Activated naive CD8-positive, alpha-beta T cell treated with anti-CD3 and anti-CD28 coated beads, Interleukin-2, amount 10 ng/mL, durations not matched to agents 7 days and 5 days (primary cell): ENCODE data around the gene PTGDR. TPM values are rescaled to one million over a fixed set of nuclear protein-coding genes. Genes with fewer than 3 reads are reported as not detected.

Experiments used
- ATAC-seq: fragments of 150-1000 bp; cut with Tn5 transposase; one replicate; pipeline ENCODE4 v1.10.0; 2021; ENCODE audit warnings: low read depth, moderate library complexity
- POLR2A ChIA-PET: fragments of 350-600 bp; sonication (Branson Sonifier 250); formaldehyde crosslinking; loops from one replicate; lab custom pipeline; 2021; ENCODE audit warnings: antibody characterized with exemption; lab: Charles Lee
- DNase-seq: peaks from one replicate; pipeline ENCODE4 v3.0.0; 2021
- H3K27ac Mint-ChIP-seq: one replicate; pipeline ENCODE4 v1.8.0; 2022; ENCODE audit warnings: mild to moderate bottlenecking, mixed read lengths
- H3K27me3 Mint-ChIP-seq: one replicate; pipeline ENCODE4 v1.8.0; 2022; ENCODE audit warnings: mild to moderate bottlenecking, moderate library complexity, mixed read lengths
- H3K36me3 Mint-ChIP-seq: one replicate; pipeline ENCODE4 v1.8.0; 2021; ENCODE audit warnings: mild to moderate bottlenecking, mixed read lengths
- H3K4me1 Mint-ChIP-seq: one replicate; pipeline ENCODE4 v1.8.0; 2021; ENCODE audit warnings: mixed read lengths
- H3K4me3 Mint-ChIP-seq: one replicate; pipeline ENCODE4 v1.8.0; 2022; ENCODE audit warnings: mild to moderate bottlenecking, moderate library complexity, mixed read lengths
- H3K9me3 Mint-ChIP-seq: one replicate; pipeline ENCODE4 v1.8.0; 2021; ENCODE audit warnings: mixed read lengths
- total RNA-seq, 2 experiments: library from RNA; stranded (reverse); gene quantifications; one replicate each; pipeline ENCODE4 v1.2.3, GENCODE V29; 2021

PTGDR gene
- total RNA-seq, 2 experiments from 2014 or later = 2.6 to 3.1 TPM

DNA sequence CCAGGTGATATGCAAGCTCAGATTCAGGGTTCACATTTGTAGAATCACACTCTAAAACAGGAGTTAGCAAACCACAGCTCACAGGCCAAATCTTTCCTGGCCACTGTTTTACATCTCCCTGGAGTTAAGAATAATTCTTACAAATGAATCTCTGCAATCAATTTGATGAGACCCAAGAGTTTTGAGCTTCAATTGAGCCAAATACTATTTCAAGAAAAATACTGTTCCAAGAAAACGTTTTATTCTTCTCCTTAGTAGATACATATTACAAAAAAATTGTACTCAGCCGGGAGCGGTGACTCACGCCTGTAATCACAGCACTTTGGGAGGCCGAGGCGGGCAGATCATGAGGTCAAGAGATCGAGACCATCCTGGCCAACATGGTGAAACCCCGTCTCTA, 2.5 kb downstream of the PTGDR start:
- ATAC-seq = no peak
- POLR2A ChIA-PET = no interaction called here
- H3K27ac Mint-ChIP-seq = no peak overlapping the region
- H3K27me3 Mint-ChIP-seq = peaks cover 73% of the 10 kb centered on the region
- no peaks in the 10 kb centered on the region for H3K9me3 Mint-ChIP-seq
- H3K36me3 Mint-ChIP-seq = peaks cover 10% of the 10 kb centered on the region
- no peak overlapping the region for H3K4me3 Mint-ChIP-seq
- no peak for DNase-seq
- H3K4me1 Mint-ChIP-seq = peaks cover 38% of the 10 kb centered on the region

DNA sequence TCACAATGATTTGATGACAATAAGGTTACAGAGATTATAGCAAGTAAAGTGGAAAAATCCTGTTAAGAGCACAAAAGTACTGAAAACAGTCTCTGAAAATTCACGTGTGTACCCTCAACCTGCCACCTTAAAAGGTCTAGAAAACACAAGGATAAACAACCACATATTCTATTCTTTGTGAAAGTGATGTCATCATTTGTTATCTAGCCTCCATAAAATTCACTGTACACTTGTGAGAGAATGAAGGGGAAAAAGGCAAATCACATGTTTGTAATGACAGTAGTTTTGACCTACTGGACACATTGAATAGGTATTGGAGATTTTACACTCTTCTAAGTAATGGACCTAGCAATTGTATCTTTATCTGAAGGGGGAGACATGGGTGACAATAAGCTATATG, 4.0 kb downstream of the PTGDR start:
- Mint-ChIP-seq H3K27ac (no peak overlapping the region), H3K9me3 (no peaks in the 10 kb centered on the region), H3K4me1 (peaks cover 23% of the 10 kb centered on the region), H3K27me3 (peaks cover 77% of the 10 kb centered on the region), H3K4me3 (no peak overlapping the region), H3K36me3 (peaks cover 2% of the 10 kb centered on the region)
- POLR2A ChIA-PET = no interaction called here
- no peak for ATAC-seq
- no peak for DNase-seq

DNA sequence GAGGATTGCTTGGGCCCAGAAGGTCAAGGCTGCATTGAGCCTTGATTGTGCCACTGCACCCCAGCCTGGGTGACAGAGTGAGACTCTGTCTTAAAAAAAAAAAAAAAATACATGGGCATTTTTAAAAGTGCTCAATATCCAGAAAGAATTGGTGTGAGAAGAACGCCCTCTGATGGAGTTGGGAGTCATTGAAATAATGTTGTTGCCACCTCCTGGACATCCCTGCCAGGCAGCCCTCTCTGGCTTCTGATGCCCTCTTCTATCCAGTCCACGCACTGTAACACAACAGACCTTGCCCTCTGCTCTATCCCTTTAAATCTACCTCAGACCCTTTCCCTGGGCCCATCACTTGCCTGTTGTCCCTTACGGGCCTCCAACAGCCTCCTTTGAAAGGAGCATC, 4.9 kb downstream of the PTGDR start:
- H3K9me3 Mint-ChIP-seq = no peaks in the 10 kb centered on the region
- peak; percentile 51 for ATAC-seq
- POLR2A ChIA-PET = no interaction called here

DNA sequence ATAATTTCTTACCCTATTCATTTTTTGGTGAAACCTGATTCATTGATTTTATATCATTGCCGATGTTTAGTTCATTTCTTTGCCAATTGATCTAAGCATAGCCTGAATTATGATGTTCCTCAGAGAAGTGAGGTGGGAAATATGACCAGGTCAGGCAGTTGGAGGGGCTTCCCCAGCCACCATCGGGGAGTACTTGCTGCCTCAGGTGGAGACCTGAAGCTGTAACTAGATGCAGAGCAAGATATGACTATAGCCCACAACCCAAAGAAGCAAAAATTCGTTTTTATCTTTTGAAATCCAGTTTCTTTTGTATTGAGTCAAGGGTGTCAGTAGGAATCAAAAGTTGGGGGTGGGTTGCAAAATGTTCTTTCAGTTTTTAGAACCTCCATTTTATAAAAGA, 7.9 kb downstream of the PTGDR start:
- ATAC-seq (no peak), DNase-seq (no peak)
- no peak overlapping the region for H3K27ac Mint-ChIP-seq
- H3K9me3 Mint-ChIP-seq = no peaks in the 10 kb centered on the region
- peaks cover 44% of the 10 kb centered on the region for H3K27me3 Mint-ChIP-seq
- H3K36me3 Mint-ChIP-seq = peaks cover 8% of the 10 kb centered on the region
- H3K4me1 Mint-ChIP-seq = peaks cover 5% of the 10 kb centered on the region
- POLR2A ChIA-PET = no interaction called here
- no peak overlapping the region for H3K4me3 Mint-ChIP-seq

More for the DNA sequence above, 4.9 kb downstream of the PTGDR start:
- Mint-ChIP-seq H3K27me3 (peaks cover 71% of the 10 kb centered on the region), H3K36me3 (peaks cover 1% of the 10 kb centered on the region), H3K27ac (no peak overlapping the region), H3K4me3 (no peak overlapping the region), H3K4me1 (peaks cover 14% of the 10 kb centered on the region)
- DNase-seq = no peak

DNA sequence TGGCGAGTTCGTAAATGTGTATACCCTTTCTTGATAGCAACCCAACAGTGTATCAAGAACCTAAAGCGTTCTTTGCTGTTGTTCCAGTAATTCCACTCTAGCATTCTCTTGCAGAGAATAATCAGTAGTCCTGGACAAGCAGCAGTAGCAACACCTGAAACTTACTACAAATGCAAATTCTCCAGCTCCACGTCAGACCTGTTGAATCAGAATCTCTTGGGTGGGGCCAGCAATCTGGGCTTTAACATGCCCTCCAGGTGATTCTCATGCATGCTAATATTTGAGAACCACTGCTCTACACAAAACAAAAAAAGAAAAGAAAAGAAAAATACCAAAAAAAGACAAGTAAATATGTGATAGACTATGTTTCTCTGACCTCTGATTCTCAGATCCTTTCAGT, 10.1 kb downstream of the PTGDR start:
- Mint-ChIP-seq H3K27me3 (peaks cover 28% of the 10 kb centered on the region), H3K9me3 (no peaks in the 10 kb centered on the region), H3K4me1 (peaks cover 11% of the 10 kb centered on the region), H3K27ac (no peak overlapping the region), H3K36me3 (peaks cover 8% of the 10 kb centered on the region), H3K4me3 (no peak overlapping the region)
- no peak for ATAC-seq
- no peak for DNase-seq
- POLR2A ChIA-PET = no interaction called here

DNA sequence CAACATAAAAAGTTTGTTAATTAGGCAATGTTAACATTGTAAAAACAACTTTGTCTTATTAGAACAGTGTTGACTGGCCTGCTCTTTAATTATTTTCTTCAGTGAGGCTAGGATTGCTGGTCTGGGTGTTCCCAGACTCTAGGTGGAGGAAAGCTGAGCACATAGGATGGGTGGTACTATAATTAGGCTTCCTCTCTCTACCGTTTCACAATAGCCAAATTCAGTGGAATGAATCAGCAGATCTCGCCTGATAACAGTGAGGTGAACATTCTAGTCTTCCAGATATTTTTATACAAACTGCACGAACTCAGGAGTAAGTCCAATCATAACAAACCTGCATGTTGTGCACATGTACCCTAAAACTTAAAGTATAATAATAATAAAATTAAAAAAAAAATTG, 11.9 kb downstream of the PTGDR start:
- Mint-ChIP-seq H3K36me3 (peaks cover 12% of the 10 kb centered on the region), H3K9me3 (peaks cover 4% of the 10 kb centered on the region), H3K27ac (no peak overlapping the region), H3K4me1 (peaks cover 12% of the 10 kb centered on the region), H3K4me3 (no peak overlapping the region), H3K27me3 (peaks cover 12% of the 10 kb centered on the region)
- ATAC-seq (no peak), DNase-seq (no peak)
- POLR2A ChIA-PET = no interaction called here

DNA sequence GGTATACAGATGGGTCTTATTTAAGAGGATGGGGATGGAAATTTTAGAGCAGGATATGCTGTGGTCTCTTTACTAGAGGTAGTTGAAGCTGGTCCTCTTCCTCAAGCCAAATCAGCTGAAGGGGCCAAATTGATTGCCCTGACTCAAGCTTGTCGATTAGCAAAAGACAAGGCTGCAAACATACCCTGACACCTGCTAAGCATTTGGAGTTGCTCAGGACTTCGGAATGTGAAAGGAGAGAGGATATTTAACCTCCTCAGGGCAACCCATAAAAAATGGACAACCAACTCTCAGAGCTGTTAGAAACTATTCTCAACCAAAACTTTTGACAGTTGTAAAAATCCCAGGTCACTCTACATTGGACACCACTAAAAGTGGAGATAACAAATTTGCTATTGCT, 15.6 kb downstream of the PTGDR start:
- H3K27ac Mint-ChIP-seq = no peak overlapping the region
- peaks cover 35% of the 10 kb centered on the region for H3K4me1 Mint-ChIP-seq
- DNase-seq = no peak
- peaks cover 9% of the 10 kb centered on the region for H3K36me3 Mint-ChIP-seq
- ATAC-seq = no peak
- no peak overlapping the region for H3K4me3 Mint-ChIP-seq
- H3K27me3 Mint-ChIP-seq = peaks cover 2% of the 10 kb centered on the region
- POLR2A ChIA-PET = no interaction called here
- H3K9me3 Mint-ChIP-seq = peaks cover 4% of the 10 kb centered on the region

DNA sequence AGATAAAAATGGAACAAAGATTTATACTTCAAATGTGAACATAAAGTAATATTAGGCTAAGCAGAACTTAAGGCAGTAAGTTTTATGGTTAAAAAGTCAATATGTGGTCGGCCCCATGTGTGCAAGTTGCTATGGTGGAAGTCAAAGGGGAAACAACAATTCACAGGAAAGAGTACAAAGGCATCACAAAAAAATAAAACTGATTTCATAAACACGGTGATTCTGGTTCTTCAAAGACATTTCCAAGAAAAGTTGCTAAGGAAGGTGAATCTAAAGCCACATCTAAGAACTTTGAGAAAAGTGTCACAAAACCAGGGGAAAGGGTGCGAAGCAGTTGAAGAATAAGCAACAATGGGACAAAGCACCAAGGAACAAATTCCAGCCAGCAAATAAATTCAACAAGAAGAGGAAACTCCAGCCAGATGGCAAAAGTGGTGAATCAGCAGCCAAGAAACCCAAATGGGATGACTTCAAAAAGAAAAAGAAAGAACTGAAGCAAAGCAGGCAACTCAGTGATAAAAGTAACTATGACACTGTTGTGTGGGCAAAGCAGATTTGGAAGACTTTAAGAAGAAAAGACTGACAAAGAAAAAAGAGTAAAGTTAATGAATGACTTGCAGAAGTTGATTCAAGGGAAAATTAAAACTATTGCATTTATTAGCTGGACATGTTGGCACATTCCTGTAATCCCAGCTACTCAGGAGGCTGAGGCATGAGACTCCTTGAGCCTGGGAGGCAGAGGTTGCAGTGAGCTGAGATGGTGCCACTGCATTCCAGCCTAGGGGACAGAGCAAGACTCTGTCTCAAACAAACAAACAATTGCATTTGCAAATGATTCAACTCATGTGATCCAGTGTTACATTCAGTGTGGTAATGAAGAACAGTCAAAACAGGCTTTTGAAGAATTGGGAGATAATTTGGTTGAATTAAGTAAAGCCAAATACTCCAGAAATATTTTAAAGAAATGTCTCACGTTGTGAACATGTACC, 19.5 kb downstream of the PTGDR start:
- peak; percentile 77 for ATAC-seq
- Mint-ChIP-seq H3K4me3 (peak overlapping the region; percentile 62), H3K27ac (peak overlapping the region; percentile 78), H3K27me3 (peaks cover 5% of the 10 kb centered on the region), H3K36me3 (peaks cover 18% of the 10 kb centered on the region), H3K9me3 (peaks cover 4% of the 10 kb centered on the region), H3K4me1 (peaks cover 35% of the 10 kb centered on the region)
- no peak for DNase-seq
- POLR2A ChIA-PET = interaction anchor here (0.7 to 2.2 kb wide), 3 partner anchors 30 to 1470 kb away, joined by 3 to 6 read pairs (median 3); no protein-coding TSS in a partner anchor

DNA sequence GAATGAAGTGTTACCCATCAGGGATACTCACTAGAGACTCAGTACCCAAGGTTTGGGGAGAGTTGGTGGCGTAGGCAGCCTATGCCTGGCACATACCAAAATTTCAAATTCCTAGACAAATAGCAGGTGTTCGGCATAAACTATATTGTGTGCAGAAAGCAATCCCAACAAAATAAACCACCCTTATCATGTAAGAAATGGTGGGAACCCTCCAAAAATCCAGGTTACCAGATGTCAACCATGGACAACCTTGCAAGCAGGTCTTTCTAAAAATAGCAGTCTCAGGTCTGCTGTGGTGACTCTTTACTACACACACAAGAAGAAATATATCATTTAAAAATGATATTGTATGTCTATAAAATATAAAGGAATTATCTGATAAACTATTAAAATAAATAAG, 28.9 kb downstream of the PTGDR start:
- no peak for ATAC-seq
- Mint-ChIP-seq H3K4me1 (peaks cover 27% of the 10 kb centered on the region), H3K27ac (no peak overlapping the region), H3K27me3 (no peaks in the 10 kb centered on the region), H3K9me3 (no peaks in the 10 kb centered on the region), H3K36me3 (peaks cover 19% of the 10 kb centered on the region), H3K4me3 (no peak overlapping the region)
- POLR2A ChIA-PET = no interaction called here
- no peak for DNase-seq

DNA sequence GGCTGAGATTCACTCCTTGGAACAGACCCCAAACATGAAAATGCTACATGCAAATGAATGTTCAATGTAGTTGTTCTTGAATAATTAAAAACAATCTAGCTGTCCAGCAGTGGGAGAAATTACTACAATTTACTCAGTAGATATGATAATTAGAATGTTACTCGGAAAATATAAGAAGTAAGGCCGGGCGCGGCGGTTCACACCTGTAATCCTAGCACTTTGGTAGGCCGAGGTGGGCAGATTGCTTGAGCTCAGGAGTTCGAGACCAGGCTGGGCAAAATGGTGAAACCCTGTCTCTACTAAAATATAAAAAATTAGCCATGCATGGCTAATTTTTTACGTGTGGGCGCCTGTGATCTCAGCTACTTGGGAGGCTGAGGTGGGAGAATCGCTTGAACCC, 31.3 kb downstream of the PTGDR start:
- Mint-ChIP-seq H3K9me3 (no peaks in the 10 kb centered on the region), H3K27ac (no peak overlapping the region), H3K27me3 (no peaks in the 10 kb centered on the region), H3K4me3 (no peak overlapping the region), H3K4me1 (peaks cover 42% of the 10 kb centered on the region), H3K36me3 (peaks cover 33% of the 10 kb centered on the region)
- POLR2A ChIA-PET = interaction anchor here (3.5 kb wide), 1 partner anchor 15 kb away, joined by 25 read pairs; the partner anchor contains the start of gene PTGER2
- ATAC-seq (no peak), DNase-seq (no peak)

DNA sequence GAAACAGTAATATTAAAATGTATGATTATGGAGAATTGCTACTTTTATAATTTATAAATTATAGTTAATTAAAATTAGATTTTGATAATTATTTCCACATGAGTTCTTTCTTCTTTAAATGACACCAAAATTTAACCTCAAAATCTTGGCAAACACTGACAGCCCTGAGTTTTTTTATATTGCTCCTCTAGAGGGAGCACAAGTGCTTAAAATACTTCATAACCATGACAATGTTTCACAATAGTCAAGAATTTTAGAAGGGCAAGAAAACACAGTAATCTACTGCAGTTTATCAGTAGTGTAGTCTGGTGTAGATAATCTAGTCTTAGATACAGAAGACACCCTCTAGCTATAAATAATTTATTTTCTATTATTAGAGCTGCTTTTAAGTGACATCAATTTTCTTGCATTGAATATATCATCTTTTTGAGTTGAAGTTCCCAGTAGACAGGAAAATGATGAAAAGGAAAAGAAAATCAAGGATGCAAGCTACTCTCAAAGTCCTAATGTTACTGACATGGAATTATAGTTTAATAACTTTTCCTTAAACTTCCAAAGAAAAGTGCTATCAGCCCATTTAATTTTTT, 32.3 kb downstream of the PTGDR start:
- H3K27me3 Mint-ChIP-seq = no peaks in the 10 kb centered on the region
- H3K27ac Mint-ChIP-seq = no peak overlapping the region
- ATAC-seq (peak; percentile 67), DNase-seq (no peak)
- POLR2A ChIA-PET = interaction anchor here (0.6 to 3.5 kb wide), 6 partner anchors 12 to 252 kb away, joined by 3 to 25 read pairs (median 4); partner anchors contain the start of gene PTGER2
- peaks cover 43% of the 10 kb centered on the region for H3K4me1 Mint-ChIP-seq
- no peaks in the 10 kb centered on the region for H3K9me3 Mint-ChIP-seq
- no peak overlapping the region for H3K4me3 Mint-ChIP-seq
- peaks cover 35% of the 10 kb centered on the region for H3K36me3 Mint-ChIP-seq

DNA sequence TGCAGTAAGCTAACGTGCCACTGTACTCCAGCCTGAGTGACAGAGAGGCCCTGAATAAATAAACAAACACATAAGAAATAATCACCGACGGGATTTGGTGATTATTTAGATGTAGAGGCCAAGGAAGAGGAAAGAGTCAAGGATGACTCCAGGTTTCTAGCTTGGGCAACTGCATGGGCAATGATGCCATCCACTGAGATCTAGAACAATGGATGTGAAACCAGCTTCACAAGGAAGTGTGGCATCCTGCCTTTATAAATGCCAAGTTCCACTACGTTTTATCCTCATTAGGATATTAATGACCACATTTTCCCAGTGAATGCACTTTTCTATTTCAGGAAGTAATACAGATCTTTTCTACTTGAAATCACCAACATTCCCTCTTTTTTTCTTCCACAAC, 35.7 kb downstream of the PTGDR start:
- no peak overlapping the region for H3K27ac Mint-ChIP-seq
- H3K4me1 Mint-ChIP-seq = peaks cover 56% of the 10 kb centered on the region
- DNase-seq (no peak), ATAC-seq (no peak)
- peaks cover 45% of the 10 kb centered on the region for H3K36me3 Mint-ChIP-seq
- H3K27me3 Mint-ChIP-seq = no peaks in the 10 kb centered on the region
- no peaks in the 10 kb centered on the region for H3K9me3 Mint-ChIP-seq
- no peak overlapping the region for H3K4me3 Mint-ChIP-seq
- POLR2A ChIA-PET = interaction anchor here (0.8 to 3.8 kb wide), 2 partner anchors 11 to 15 kb away, joined by 3 to 24 read pairs; partner anchors contain the start of gene PTGER2

DNA sequence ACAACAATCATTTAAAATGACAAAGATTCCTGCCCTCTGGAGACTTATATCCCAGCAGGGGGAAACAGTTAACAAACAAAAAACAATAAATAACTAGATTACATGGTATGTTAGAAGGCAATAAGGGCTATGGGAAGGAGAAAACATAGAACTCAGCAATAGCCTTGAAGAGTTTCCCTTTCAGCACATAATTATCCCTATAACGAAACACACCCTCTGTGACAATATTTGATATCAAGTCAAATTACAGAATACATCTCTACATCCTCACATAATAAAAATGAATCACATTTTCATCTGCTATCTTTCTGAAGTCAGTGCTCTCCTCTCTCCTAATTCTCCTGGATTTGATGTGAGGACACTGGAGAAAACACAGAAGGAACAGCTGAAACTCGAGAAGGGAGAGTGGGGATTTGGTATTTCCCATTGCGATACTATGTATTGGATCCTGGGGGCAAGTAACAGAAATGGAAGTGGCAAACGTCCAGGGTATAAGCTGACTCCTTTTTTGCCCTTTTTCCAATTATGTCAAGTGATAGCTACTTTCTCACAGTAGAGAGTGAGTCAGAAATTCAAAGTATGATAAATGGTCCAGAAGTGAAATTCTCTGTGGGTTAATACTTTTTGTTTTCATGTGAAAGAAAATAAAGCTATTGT, 36.9 kb downstream of the PTGDR start:
- POLR2A ChIA-PET = interaction anchor here (1.2 to 3.8 kb wide), 2 partner anchors 10 to 47 kb away, joined by 3 to 24 read pairs; partner anchors contain the start of gene PTGER2

More for the DNA sequence above, 36.9 kb downstream of the PTGDR start:
- no peak for DNase-seq
- no peak overlapping the region for H3K4me3 Mint-ChIP-seq
- H3K4me1 Mint-ChIP-seq = peaks cover 59% of the 10 kb centered on the region
- H3K27me3 Mint-ChIP-seq = no peaks in the 10 kb centered on the region
- no peak for ATAC-seq
- no peaks in the 10 kb centered on the region for H3K9me3 Mint-ChIP-seq
- H3K27ac Mint-ChIP-seq = no peak overlapping the region
- peaks cover 52% of the 10 kb centered on the region for H3K36me3 Mint-ChIP-seq
